Duodenal mucosa (tissue), 2 donors: ENCODE data around the gene EIF1.

Experiments
- H3K27ac ChIP-seq: one replicate; pipeline ENCODE4 v1.7.0; 2013; ENCODE audit warnings: low read depth, low read length
- H3K27me3 ChIP-seq, 2 donors: one replicate each; pipeline ENCODE4 v1.7.0; 2013; ENCODE audit warnings: low read length in 2 of 2, control low read depth in 1 of 2; ENCODE audit not compliant: insufficient read depth in 2 of 2, control insufficient read depth in 1 of 2
- H3K36me3 ChIP-seq, 2 donors: one replicate each; pipeline ENCODE4 v1.7.0; 2013; ENCODE audit warnings: low read length in 2 of 2, control low read depth in 1 of 2; ENCODE audit not compliant: insufficient read depth in 2 of 2, control insufficient read depth in 1 of 2
- H3K4me1 ChIP-seq, 2 donors: one replicate each; pipeline ENCODE4 v1.7.0; 2013; ENCODE audit warnings: low read length in 2 of 2, control low read depth in 1 of 2; ENCODE audit not compliant: insufficient read depth in 2 of 2, control insufficient read depth in 1 of 2
- H3K4me3 ChIP-seq, 2 donors: one replicate each; pipeline ENCODE4 v1.7.0; 2013; ENCODE audit warnings: low read length in 2 of 2, low read depth in 1 of 2
- H3K9ac ChIP-seq, 2 donors: one replicate each; pipeline ENCODE4 v1.7.0; 2013; ENCODE audit warnings: low read length in 2 of 2, low read depth in 1 of 2
- H3K9me3 ChIP-seq, 2 donors: one replicate each; pipeline ENCODE4 v1.7.0; 2013; ENCODE audit warnings: low read length in 2 of 2, control low read depth in 1 of 2; ENCODE audit not compliant: control insufficient read depth in 1 of 2

The EIF1 gene

GRCh38 chr17:41705271-41705991 lies 16.7 kb downstream of the EIF1 start:
- no peaks in the 10 kb centered on the region for H3K36me3 ChIP-seq
- no peaks in the 10 kb centered on the region for H3K4me1 ChIP-seq
- no peaks in the 10 kb centered on the region for H3K9me3 ChIP-seq
- no peaks in the 10 kb centered on the region for H3K27me3 ChIP-seq
- no peak overlapping the region for H3K9ac ChIP-seq
- H3K4me3 ChIP-seq, result no peak overlapping the region
- H3K27ac ChIP-seq, result no peak overlapping the region

- no peaks in the 10 kb centered on the region for H3K27me3 ChIP-seq
- no peaks in the 10 kb centered on the region for H3K4me1 ChIP-seq
- no peak overlapping the region for H3K9ac ChIP-seq
- H3K27ac ChIP-seq, result no peak overlapping the region
- H3K9me3 ChIP-seq, result no peaks in the 10 kb centered on the region
- H3K4me3 ChIP-seq, result no peak overlapping the region
- no peaks in the 10 kb centered on the region for H3K36me3 ChIP-seq
Observed at GRCh38 chr17:41707803-41708669, 19.4 kb downstream of the EIF1 start.

GRCh38 chr17:41710472-41711090 lies 21.9 kb downstream of the EIF1 start:
- no peak overlapping the region for H3K27ac ChIP-seq
- H3K9me3 ChIP-seq, result no peaks in the 10 kb centered on the region
- H3K4me1 ChIP-seq, result no peaks in the 10 kb centered on the region
- no peak overlapping the region for H3K9ac ChIP-seq
- no peak overlapping the region for H3K4me3 ChIP-seq
- H3K27me3 ChIP-seq, result no peaks in the 10 kb centered on the region
- H3K36me3 ChIP-seq, result no peaks in the 10 kb centered on the region

GRCh38 chr17:41711669-41712400 lies 23.1 kb downstream of the EIF1 start, which contains the start of gene GAST:
Gene GAST, plus strand, starts transcription at chr17:41712331. Its CDS starts 3,106 bp downstream, at chr17:41715437.
- H3K4me3 ChIP-seq, result no peak within 1 kb of the TSS
- H3K36me3 ChIP-seq, result no peaks in the 10 kb centered on the region
- no peak within 1 kb of the TSS for H3K9ac ChIP-seq
- H3K27me3 ChIP-seq, result no peaks in the 10 kb centered on the region
- no peak within 1 kb of the TSS for H3K27ac ChIP-seq
- no peaks in the 10 kb centered on the region for H3K4me1 ChIP-seq
- no peaks in the 10 kb centered on the region for H3K9me3 ChIP-seq

GRCh38 chr17:41717408-41718286 lies 29.0 kb downstream of the EIF1 start:
- no peaks in the 10 kb centered on the region for H3K9me3 ChIP-seq
- H3K36me3 ChIP-seq, result no peaks in the 10 kb centered on the region
- H3K9ac ChIP-seq, result no peak overlapping the region
- no peaks in the 10 kb centered on the region for H3K27me3 ChIP-seq
- H3K4me1 ChIP-seq, result no peaks in the 10 kb centered on the region
- H3K27ac ChIP-seq, result no peak overlapping the region
- H3K4me3 ChIP-seq, result no peak overlapping the region

- Histone ChIP-seq H3K9ac (no peak overlapping the region), H3K9me3 (no peaks in the 10 kb centered on the region), H3K36me3 (no peaks in the 10 kb centered on the region), H3K4me3 (no peak overlapping the region), H3K27me3 (no peaks in the 10 kb centered on the region), H3K27ac (no peak overlapping the region), H3K4me1 (no peaks in the 10 kb centered on the region)
Observed at GRCh38 chr17:41718287-41718645, 29.6 kb downstream of the EIF1 start.

GRCh38 chr17:41722231-41722630 lies 33.5 kb downstream of the EIF1 start:
- no peaks in the 10 kb centered on the region for H3K36me3 ChIP-seq
- no peaks in the 10 kb centered on the region for H3K9me3 ChIP-seq
- no peaks in the 10 kb centered on the region for H3K27me3 ChIP-seq
- no peaks in the 10 kb centered on the region for H3K4me1 ChIP-seq
- H3K9ac ChIP-seq, result no peak overlapping the region
- H3K4me3 ChIP-seq, result no peak overlapping the region
- H3K27ac ChIP-seq, result no peak overlapping the region

- Histone ChIP-seq H3K4me3 (no peak overlapping the region), H3K4me1 (no peaks in the 10 kb centered on the region), H3K9ac (no peak overlapping the region), H3K9me3 (no peaks in the 10 kb centered on the region), H3K36me3 (no peaks in the 10 kb centered on the region), H3K27me3 (no peaks in the 10 kb centered on the region), H3K27ac (no peak overlapping the region)
Observed at GRCh38 chr17:41723801-41724475, 35.3 kb downstream of the EIF1 start.

- Histone ChIP-seq H3K4me3 (no peak overlapping the region), H3K27ac (no peak overlapping the region), H3K4me1 (no peaks in the 10 kb centered on the region), H3K9ac (no peak overlapping the region), H3K36me3 (no peaks in the 10 kb centered on the region), H3K27me3 (no peaks in the 10 kb centered on the region), H3K9me3 (no peaks in the 10 kb centered on the region)
Observed at GRCh38 chr17:41724476-41725050, 35.9 kb downstream of the EIF1 start.
